Measurements from ENCODE around the gene VRK1.
"Not testable (repeated sequence)": the region's sequence is repeated elsewhere in the genome, so short reads cannot be mapped to it uniquely, and the experiment has no call there.

VRK1 gene
- total RNA-seq: 12.9 to 47.3 (median 28.0) reads per million in 18 experiments

- peak; percentile 98 to 99 for DNase-seq
Measured at GRCh38 chr14:96796851-96797581, at the start of gene VRK1. Gene VRK1 (plus strand): TSS chr14:96797382. CDS start chr14:96833472, 36,090 bp downstream.

- no peak for DNase-seq
Measured at GRCh38 chr14:96747608-96748007, 49.6 kb upstream of the VRK1 start.

- no peak for DNase-seq
Measured at GRCh38 chr14:96748362-96748761, 48.8 kb upstream of the VRK1 start.

- DNase-seq: no peak
Measured at GRCh38 chr14:96751505-96751904, 45.7 kb upstream of the VRK1 start.

GRCh38 chr14:96752125-96752524 lies 45.1 kb upstream of the VRK1 start:
- DNase-seq: no peak

GRCh38 chr14:96752594-96752993 lies 44.6 kb upstream of the VRK1 start:
- DNase-seq: no peak

GRCh38 chr14:96754162-96754844 lies 42.9 kb upstream of the VRK1 start:
- no peak for DNase-seq

- DNase-seq: no peak
Measured at GRCh38 chr14:96754845-96755184, 42.4 kb upstream of the VRK1 start.

GRCh38 chr14:96756745-96757144 lies 40.4 kb upstream of the VRK1 start:
- DNase-seq: no peak

- peak in 1 of 2 donors; percentile 51 for DNase-seq
Measured at GRCh38 chr14:96757456-96757855, 39.7 kb upstream of the VRK1 start.

GRCh38 chr14:96761066-96761465 lies 36.1 kb upstream of the VRK1 start:
- DNase-seq: no peak

- peak; percentile 42 to 59 for DNase-seq
Measured at GRCh38 chr14:96762650-96763049, 34.5 kb upstream of the VRK1 start.

GRCh38 chr14:96764012-96764411 lies 33.2 kb upstream of the VRK1 start:
- DNase-seq: no peak

GRCh38 chr14:96765205-96765604 lies 32.0 kb upstream of the VRK1 start:
- DNase-seq: not testable (repeated sequence)

GRCh38 chr14:96772929-96773328 lies 24.3 kb upstream of the VRK1 start:
- DNase-seq: no peak

- no peak for DNase-seq
Measured at GRCh38 chr14:96776791-96777190, 20.4 kb upstream of the VRK1 start.

GRCh38 chr14:96780500-96780899 lies 16.7 kb upstream of the VRK1 start:
- DNase-seq: no peak

GRCh38 chr14:96781371-96781770 lies 15.8 kb upstream of the VRK1 start:
- no peak for DNase-seq

- no peak for DNase-seq
Measured at GRCh38 chr14:96782436-96782835, 14.7 kb upstream of the VRK1 start.

GRCh38 chr14:96783043-96783914 lies 13.9 kb upstream of the VRK1 start:
- no peak for DNase-seq

GRCh38 chr14:96783915-96784224 lies 13.3 kb upstream of the VRK1 start:
- DNase-seq: peak; percentile 94 to 95

- DNase-seq: peak in 1 of 2 donors; percentile 55
Measured at GRCh38 chr14:96790186-96790585, 7.0 kb upstream of the VRK1 start.

- DNase-seq: peak; percentile 77 to 82
Measured at GRCh38 chr14:96790706-96791105, 6.5 kb upstream of the VRK1 start.

Measured in inflammatory macrophage (primary cell).